CD4-positive, alpha-beta T cell treated with Interleukin-15 for 1 hour (primary cell): Measurements from ENCODE around the gene PVALEF.

Experiments used
- DNase-seq: peaks from one replicate; pipeline ENCODE4 v3.0.0-alpha.2; 2020

The PVALEF gene

DNA sequence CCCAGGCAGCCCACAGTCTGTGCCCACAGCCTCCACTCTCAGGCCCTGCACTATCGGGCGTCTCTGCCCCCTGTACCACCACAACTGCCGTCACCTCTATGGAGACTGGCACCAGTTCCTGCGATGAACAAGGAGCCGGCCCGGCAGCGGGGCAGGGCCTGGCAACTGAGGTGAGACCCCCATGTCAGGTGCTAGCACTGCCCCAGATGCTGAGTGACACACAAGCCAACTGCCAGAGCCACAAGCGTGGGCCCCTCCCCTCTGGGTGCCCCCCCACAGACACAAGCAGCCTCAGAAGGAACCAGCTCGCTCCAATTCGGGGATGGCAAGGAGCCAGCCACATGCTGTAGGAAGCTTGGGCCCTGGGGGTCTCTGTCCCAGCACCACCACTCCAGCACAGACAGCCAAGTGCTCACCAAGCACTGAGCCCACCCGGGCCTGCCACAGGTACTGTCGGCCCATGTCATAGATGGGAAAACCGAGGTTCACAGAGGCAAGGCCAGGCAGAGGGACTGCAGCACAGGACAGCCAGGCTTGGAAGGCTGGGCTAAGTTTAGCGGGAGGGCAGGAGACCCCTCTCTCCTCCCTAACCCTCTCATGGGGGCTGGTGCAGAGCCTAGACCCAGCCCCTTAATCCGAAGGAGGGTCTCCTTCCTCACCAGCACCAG lies 1.5 kb upstream of the PVALEF start:
- DNase-seq = no peak

DNA sequence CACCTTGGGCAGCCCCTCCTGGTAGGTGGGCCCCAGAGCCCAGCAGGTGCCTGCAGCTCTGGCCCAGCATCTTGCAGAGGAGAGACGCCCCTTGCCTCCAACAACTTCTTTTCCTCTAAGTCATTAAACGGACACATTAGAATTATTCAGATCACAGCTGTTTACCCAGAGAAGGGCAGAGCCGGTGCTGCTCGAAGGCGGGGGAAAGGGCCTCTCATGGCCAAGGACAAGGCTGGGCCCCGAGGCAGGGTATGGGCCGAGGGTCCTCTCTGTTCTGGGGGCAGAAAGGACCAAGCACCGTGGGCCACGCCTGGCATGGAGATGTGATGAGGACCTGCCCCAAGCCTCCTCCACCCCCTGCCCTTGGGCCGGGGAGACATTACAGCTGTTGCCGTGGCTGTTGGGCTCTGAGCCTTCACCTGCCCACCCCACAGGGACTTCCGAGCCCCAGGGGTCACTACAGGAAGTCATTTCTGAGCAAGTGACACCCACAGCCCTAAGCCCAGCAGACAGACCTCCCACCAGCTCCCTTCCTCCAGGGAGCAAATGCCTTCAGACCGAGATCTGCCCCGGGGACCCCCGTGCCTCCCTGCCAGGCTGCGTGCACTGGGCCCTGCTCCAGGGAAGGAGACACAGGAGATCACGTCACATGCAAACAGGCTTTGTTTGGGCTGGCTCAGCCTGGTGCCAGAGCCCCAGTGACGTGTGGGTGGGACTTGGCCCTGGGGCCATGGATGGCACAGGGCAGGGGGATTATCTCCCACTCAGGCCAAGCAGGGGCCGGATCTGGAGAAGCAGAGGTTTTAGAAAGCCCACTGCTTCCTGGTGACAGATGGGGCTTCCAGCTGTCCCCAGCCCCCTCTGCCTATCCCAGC lies 699 bp upstream of the PVALEF start:
- DNase-seq = no peak

DNA sequence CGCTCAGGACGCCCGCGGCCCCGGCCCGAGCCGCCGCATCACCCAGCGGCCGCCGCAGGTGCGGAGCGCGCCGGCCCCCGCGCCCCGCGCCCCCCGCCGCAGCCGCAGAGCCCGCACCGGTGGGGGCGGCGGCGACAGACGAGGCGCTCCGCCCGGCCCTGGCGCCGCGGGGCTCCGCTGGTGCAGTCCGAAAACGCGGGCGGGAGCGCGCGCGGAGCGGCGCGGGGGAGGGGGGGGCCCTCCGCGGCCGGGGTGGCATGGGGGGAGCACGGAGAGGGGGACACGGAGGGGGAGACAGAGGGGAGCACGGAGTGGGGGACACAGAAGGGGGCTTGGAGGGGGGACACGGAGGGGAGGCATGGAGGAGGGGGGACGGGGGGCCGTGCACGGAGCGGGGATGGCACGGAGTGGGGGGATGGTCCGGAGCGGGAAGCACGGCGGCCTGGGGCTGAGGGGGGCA lies 756 bp downstream of the PVALEF start, which contains the start of gene AATK:
Gene AATK, minus strand, starts transcription at position 189 of the 460 bp plus-strand sequence. CDS start 229 bp downstream, outside the sequence.
- DNase-seq = no peak

DNA sequence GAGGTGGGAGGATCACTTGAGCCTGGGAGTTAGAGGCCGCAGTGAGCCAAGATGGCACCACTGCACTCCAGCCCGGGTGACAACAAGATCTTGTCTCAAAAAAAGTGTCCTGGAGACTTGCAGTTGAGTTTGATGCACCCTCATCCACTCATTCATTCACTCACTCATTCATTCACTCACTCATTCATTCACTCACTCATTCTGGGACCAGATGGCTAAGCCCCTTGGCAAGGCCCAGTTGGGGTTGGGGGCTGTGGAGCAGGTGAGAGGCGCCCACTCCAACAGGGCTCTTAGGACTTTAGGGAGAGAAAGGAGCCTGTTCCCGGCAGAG lies 1.9 kb downstream of the PVALEF start:
- no peak for DNase-seq

DNA sequence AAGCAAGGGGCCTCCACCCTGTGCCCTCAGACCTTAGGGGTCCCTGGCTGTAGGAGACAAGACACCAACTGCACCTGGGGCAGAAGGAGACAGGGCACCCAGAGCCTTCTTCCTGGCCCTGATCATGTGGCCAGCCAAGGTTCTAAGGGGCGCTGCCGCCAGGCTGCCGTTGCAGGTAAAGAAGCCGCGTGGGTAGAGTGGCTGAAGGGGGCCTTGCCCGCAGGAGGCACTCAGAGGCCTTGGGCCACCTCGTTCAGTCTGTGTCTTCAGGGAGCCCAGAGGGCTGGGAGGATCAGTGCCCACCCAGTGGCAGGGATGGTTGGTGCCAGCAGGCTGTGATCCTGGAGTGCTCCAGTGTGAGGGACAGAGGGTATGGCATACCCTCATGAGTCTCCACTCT lies 2.3 kb downstream of the PVALEF start:
- no peak for DNase-seq

DNA sequence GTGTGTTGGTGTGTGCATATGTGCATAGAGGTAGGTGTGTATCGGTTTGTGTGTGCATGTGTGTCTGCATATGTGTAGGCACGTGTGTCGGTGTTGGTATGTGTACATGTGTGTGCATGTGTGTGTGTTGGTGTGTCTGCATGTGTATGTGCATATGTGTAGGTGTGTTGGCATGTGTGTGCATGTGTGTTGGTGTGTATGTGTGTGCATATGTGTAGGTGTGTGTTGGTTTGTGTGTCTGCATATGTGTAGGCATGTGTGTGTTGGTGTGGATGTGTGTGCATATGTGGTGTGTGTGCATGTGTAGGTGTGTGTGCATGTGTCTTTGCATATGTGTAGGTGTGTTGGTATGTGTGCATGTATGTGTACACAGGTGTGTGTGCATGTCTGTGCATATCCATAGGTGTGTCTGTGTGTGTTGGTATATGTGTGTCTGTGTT lies 4.6 kb downstream of the PVALEF start:
- no peak for DNase-seq

DNA sequence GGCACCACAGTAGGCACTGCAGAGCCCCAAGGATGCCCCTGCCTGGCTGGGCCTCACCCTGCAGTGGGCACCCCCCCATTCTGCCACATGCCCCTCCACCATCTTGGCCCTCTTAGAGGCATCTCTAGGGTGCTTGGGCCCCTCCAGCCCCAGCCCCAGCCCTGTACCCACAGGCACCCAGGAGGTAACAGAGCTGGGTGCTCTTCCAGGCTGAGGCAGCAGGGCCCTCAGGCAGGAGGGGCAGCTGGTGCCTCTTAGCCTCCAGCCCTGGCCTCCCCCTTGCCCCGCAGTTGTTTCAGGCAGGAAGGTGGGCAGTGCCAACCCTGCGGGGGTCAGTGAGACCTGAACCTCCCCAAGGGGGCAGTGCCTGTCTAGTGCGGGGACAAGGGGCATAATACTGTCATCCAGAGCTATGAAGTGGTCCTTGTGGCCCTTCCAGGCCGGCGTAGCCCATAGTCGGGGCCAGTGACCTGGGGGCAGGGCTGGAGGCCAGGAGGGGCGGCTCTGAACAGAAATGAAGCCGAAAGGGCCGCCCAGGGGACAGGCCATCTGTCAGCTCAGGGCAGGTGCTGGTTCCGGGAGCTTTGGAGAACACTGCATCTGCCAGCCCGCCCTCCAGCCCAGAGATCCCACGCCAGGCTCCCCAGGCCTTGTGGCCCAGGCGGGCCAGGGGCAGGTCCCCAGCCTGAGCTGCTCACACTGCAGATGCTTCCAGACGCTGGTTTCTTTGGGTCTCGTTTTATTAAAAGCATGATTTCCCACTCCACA lies 5.6 kb downstream of the PVALEF start:
- no peak for DNase-seq

DNA sequence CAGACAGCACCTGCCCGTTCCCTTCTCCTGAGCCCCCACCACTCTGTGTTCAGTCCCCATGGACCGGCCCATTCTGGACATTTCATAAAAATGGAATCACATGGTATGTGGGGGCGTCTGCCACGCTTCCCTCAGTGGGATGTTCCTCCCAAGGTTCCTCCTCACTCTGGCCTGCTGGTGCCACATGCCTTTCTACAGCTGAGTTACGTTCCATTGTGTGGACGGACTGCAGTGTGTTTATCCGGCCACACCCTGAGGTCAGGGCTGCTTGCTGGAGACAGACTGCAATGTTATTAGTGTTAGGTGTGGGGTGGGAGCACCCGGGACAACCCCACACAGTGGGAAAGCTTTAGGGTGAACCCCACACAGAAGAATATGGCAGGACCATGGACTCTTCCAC lies 6.6 kb downstream of the PVALEF start:
- no peak for DNase-seq

DNA sequence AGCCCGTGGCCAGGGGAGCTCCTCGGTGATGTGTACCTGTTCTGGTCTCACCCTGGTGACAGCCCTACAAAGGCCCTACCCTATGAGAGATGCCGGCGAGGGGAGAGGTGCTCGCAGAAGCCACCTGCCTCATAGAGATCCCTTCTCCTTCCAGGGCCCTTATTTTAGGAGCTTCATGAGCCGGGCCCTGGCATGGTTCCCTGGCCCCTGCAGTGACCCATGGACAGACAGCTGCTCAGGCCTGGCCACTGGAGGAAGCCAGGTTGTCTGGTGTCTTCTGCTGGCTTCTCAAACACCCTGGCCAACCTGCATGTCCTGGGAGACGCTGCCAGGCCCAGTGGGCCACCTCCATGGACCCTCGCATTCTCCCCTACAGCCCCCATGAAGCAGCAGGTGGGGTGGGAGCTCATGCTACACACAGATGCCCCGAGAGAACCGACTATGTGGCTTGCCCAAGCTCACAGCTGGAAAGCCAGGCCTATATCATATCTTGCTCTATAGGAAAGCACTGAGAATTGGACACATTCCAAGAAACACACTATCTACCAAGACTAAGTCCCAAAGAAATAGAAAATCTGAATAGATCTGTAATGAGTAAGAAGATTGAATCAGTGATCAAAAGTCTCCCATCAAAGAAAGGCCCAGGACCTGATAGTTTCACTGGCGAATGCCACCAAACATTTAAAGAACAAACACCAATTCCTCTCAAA lies 7.9 kb downstream of the PVALEF start:
- no peak for DNase-seq

DNA sequence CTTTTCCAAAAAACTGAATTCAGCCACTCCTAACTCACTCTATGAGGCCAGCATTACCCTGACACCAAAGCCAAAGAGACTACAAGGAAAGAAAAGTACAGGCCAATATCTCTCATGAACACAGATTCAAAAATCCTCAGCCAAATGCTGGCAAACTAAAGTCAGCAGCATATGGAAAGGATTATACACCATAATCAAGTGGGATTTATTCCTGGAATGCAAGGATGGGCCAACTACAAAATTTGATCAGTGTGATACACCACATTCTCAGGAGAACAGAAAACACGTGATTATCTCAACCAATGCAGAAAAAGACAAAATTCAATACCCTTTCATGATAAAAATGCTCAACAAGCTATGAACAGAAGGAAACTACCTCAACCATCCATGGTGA lies 8.5 kb downstream of the PVALEF start:
- DNase-seq = no peak

DNA sequence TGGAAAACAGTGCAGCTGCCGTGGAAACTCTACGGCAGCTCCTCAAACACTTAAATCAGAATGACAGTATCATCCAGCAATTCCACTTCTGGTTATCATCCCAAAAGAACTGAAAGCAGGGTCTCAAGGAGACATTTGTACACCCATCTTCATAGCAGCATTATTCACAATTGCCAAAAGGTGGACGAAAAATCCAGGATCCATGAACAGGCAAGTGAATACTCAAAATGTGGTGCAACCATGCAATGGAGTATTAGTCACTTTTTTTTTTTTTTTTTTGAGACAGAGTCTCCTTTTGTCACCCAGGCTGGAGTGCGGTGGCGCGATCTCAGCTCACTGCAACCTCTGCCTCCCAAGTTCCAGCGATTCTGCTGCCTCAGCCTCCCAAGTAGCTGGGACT lies 11.4 kb downstream of the PVALEF start:
- DNase-seq = no peak

DNA sequence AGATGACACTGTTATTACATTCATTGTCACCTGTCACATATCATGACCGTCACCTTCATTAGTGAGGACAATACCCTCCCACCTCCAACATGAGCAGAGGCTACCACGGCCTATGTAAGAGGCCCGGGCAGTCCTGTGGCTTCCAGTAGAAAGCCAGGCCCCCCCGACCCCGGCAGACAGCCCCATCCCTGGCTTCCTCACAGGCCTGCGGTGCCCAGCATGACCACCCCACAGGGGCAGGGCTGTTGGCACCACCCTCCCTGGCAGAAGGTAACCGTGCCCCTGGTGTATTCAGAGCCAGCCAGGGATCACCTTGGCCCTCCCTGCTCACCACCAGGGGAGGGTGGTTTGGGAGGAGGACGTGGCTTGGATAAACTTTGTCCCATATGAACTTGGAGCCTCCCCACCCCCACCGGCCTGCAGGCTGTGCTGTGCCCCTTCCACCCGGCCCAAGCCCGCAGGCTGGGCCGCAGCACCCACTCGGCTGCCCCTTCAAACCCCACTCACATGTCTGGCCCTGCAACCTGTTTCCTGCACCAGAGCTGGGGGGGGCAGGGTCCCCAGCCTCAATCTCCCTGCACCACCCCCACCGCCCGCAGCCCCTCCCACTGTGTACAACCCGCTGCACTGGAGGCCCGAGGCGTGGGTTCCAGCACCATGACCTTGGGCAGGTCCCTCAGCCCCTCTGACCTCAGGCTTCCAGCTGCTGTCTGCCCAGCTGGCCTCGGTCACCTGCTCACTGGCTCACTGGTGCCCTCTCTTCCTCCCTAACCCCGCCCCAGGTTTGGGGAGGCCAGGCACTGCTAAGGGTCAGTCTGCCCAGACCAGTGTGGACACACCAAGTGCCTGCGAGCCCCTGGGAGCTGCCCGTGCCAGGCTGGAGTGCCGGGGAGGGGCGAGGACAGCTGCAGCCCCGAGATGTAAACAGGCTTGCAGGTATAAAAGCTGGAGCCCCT lies 13.1 kb downstream of the PVALEF start:
- DNase-seq = no peak

DNA sequence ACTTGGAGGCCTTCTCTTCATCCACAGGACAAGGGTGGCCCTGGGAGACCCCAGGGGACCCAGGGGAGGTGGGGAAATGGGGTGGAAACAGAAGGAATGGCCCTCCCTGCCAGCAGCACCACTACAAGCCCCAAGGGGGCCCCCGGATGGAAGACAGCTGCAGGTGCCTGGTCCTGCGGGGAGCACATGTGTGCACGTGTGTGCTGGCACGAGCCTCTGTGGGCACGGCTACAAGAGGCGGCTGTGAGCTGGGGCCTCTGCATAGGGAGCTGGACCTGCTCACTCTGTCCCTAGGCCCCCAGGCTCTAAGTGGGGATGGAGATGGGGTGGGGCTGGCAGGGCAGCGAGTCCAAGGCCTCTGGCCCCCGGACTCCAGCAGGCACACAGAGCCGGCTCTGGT lies 13.9 kb downstream of the PVALEF start:
- no peak for DNase-seq

DNA sequence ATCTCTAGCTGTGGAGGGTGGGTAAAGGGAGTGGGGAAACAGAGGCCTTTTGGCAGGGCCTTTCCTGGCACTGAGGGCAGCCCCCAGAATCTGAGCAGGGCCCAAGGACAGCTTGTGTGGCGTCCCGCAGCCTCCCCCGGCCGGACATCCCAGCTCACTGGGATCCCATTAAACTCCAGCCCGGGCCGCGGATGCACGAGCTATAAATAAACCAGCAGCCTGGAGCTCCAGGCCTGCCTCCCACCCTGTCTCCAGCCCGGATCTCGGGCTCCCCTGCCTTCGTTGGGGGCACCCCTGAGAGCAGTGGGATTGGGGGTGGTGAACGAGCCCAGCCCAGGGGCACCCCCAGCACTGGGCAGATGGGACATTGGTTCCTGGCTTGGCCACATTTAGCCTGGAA lies 14.6 kb downstream of the PVALEF start:
- no peak for DNase-seq

DNA sequence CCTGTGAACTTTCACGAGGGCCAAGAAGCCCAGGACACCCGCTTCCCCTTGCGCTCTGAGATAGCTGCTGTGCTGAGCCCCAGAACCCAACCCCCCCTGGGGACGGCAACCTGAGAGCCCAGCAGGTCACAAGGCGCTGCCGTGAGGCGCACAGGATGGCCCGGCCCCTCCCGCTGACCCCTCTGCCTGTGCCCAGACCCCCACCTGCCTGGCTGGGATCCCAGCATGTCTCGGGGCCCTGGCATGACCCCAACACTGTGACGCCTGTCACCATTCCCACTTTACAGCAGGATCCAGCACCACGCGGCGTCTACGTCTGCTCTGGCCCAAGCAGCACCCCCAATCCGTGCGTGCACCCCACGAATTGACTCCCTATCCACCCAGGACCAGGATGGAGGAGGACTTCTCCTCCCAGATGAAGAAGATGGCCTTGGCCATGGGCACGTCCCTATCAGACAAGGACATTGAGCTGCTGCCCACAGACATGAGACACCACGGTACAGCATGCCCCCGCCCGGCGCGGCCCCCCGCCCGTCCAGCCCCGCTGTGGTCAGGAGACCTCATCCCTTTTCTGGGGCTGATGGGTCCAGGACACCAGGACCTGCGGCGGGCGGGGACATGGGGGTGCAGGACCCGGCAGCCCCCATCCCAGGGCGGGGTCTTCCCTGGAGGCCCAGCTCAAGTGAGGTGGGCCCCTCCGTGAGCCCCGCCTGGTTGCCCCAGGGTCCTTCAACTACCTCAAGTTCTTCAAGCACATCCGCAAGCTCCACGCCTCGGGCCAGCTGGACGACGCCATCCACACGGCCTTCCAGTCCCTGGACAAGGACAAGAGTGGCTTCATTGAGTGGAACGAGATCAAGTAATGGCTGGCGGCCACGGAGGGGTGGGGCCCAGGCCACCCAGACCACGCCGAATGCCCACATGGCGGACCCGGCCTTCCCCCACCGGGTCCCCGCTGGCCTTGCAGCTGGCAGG lies 15.8 kb downstream of the PVALEF start:
- no peak for DNase-seq

DNA sequence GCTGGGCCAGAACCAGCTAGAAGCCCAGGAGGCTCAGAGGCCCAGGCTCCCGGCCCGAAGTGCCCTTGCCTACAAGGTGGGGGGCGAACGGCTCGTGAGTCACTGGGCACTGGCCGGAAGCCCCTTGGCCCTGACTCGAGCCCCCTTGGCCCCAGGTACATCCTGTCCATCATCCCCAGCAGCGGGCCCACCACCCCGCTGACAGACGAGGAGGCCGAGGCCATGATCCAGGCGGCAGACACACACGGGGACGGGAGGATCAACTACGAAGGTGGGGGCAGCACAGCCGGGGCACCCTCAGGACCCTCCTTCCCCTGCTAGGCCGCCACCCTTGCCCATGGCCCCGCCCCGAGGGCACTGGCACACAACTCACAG lies 16.5 kb downstream of the PVALEF start:
- no peak for DNase-seq

DNA sequence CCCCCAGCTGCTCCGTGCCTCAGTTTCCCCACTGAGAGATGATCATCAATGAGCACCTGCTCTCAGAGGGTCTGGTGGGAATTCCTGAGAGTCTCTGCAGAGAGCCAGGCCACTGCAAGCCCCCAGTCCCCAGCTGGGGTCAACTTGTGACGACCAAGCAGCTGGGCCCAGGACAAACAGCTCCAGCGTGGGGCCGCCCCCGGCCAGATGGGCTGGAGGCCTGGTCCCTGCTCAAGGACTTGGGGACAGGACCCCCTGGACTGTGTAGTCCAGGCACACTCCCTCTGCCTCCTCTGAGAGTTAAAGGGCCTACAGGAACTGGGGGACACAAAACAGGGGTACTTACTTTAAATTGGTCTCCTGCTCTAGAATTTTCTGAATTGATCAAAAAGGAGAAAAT lies 17.3 kb downstream of the PVALEF start:
- no peak for DNase-seq

DNA sequence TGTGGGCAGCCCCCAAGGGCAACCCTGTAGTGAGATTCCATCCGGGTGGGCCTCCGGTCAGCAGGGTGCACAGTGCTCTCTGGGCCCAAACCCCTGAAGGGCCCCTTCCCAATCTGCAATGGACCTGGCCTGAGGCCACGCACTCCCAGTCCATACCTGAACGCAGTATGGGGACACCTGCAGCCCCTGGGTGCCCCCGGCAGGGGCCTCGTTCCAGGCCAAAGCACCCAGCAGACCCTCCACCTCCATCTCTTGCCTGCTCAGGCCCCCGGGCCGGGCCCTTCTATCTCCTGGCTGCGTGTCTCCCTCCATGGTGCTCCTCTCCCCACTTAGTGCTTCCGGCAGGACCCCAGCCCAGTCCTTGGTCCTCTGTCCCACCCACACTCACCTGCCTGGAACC lies 18.0 kb downstream of the PVALEF start:
- DNase-seq = no peak

DNA sequence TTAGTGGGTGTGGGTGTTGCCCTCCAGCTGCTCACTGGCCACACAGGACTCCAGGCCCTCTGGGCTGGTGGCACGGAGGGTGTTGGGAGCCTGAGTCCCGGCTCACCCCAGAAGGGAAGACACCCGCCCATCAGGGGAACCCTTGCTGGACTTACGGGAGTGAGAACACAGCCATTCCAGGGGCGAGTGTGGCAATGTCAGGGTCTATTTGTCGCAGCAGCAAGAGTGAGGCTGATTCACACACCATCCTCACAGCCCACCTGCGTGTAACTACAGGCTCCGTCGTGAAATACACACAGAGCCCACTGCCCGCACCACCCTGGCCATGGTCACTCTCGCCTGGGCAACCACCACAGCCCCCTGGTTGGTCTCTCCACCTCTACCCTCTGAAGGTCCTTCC lies 18.5 kb downstream of the PVALEF start:
- DNase-seq = no peak

DNA sequence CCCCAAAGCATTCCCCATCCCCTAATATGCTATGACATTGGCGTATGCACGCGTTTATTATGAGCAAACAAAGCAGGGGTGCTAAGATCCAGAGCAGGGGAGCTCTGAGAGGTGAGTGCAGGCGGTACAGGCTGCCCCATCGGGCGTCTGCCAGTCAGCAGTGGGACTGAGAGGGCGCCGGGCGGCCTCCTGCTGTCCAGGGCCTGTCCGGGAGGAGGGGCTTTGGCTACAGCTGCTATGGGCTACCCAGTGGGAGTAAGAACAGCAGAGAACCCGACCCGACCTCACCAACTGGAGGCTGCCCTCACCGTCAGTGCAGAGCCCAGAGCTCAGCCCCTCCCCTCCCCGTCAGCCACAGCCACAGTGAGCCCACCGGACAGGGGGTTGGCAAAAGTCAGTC lies 19.2 kb downstream of the PVALEF start:
- no peak for DNase-seq

DNA sequence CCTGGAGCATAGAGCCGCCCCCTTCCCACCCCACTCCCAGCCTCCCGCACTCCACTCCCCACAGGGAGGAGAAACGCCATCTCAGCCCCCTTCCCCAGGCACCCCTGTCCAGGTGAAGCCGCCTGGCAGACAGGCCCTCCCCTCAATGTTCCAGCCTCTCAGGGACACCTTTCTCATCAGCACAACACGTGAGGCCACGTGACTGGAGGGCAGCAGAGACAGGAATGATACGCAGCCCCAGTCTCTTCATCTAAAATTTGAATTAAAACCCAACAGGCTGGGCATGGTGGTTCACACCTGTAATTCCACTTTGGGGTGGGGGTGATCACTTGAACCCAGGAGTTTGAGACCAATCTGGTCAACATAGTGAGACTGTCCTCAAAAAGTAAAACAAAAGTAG lies 20.9 kb downstream of the PVALEF start:
- DNase-seq = no peak
